HG03354 (cell line): ENCODE data around the gene MSRB3.

Source experiments
- ATAC-seq: cut with Tn5 transposase; IDR thresholded peaks from one replicate; pipeline ENCODE4 v1.9.1; 2021; ENCODE audit warnings: mild to moderate bottlenecking; ENCODE audit not compliant: unreplicated experiment, poor library complexity, severe bottlenecking

Gene MSRB3

DNA sequence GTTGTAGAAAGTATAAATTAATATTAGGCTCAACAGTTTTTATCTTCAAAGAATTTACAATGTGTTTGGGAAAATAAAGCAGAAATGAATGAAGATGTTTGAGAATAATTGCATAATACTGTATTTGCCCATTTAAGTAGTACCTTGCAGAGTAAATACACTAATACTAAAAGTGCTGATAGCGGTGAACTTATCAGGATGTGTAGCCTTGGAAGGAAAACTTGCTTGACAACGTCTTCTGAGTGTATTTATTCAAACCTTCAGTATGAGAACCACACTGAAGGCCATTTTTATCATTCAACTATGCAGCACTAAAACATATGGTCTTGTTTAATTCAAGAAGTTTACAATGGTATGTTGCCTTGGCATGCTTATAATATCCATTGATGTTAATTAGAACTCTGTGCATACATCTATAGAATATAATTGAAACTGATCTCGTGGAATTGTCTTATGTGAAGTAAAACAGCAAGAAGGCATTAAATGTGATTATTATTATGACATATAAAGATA is 41.3 kb downstream of the MSRB3 start:
- ATAC-seq: no peak

DNA sequence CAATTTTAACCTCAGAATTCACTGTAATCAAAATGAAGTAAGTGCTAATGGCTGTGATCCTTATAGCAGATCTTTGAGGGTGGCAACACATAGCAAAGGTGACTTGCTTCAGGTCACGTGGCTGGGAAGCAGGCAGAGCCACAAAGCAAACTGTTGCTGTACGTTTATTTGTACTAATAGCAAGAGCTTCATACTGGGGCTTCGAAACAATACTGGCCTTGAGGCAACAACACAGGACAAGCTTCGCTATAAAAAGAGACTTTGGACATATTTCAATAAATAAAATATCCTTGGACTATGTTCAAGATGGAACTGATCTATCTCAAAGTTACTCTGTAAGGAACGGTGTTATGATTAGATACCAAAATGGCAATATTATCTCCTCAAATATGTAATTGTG is 44.6 kb downstream of the MSRB3 start:
- ATAC-seq: no peak

DNA sequence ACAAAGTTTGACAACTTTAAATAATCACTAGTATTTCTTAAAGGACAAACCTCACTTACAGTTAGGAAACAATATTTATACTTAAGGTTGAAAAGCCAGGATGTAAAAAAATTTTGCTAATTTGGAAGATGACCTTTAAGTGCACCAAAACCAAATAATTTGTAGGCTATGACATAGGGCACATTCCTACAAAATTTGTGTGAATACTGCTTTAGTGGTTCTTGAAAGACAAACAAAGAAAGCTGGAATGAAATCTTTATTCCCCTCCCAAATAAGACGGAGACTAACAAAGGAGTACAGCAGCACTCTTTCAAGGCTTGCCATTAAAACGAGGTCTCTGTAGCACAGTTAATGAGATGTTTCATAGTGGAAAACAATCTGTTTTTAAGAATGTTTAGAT is 45.6 kb downstream of the MSRB3 start:
- ATAC-seq: no peak

- no peak for ATAC-seq
Observed at GRCh38 chr12:65324551-65324950, 46.1 kb downstream of the MSRB3 start.

GRCh38 chr12:65325183-65325582 is 46.7 kb downstream of the MSRB3 start:
- no peak for ATAC-seq

GRCh38 chr12:65326616-65327015 is 48.1 kb downstream of the MSRB3 start:
- ATAC-seq: no peak

DNA sequence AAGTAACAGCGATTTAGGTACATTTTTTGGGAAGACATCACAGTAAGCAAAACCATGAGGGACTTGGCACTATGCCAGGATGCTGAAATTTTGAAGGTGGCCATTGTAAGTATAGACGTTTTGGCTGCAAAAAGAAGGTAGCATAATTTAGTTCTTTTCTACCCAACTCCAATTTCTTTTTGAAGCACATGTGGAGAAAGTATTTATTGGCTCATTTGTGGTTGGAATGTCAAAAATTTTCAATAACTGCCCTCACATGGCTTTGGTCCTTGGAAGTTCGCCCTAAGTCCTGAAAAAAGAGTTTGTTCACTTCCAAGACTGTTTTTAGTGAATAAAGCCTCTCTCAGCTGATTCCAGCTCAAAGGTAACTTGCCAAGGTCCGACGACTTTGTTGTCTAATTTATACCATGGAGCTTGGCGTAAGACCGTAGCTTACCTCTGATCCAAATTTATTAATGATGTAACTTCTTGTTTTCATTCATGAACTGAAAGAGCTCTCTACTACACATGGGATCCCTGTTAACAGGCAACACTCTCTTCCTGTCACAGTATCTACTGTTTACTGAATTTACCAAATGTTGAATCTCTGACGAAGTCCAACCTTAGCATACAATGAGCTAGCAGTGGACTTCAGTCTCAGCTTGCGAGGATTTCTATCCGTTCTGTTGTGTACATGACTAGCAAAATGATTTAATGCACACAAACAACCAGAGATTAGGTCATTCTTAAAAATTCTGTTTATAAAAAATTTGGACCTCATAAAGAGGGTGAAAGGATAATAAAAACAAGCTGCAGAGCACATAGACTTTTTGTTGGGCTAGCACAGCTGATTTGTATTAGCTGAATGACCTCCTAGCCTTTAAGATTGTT is 49.0 kb downstream of the MSRB3 start:
- no peak for ATAC-seq

- no peak for ATAC-seq
Observed at GRCh38 chr12:65329721-65330120, 51.2 kb downstream of the MSRB3 start.

DNA sequence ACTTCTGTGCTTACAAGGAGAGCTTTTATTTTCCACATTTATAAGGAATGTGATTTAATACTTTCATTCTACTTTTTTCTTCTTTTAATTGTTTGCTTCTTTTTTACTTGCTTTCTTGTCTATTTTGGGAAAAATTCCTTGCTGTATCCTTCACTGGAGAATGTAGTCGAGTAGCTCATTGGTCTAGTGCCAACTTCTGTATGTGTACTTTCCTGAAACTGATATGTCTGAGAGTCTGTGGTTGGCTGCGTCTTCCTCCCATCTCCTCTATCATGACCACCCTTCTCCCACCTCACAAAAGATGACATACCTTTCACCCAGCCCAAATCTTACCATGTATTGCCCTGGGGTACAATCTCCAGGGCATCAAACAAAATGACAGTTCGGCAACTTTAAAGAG is 51.8 kb downstream of the MSRB3 start:
- no peak for ATAC-seq

GRCh38 chr12:65331456-65331855 is 53.0 kb downstream of the MSRB3 start:
- ATAC-seq: no peak

GRCh38 chr12:65333649-65334048 is 55.2 kb downstream of the MSRB3 start:
- no peak for ATAC-seq

- no peak for ATAC-seq
Observed at GRCh38 chr12:65334521-65334920, 56.0 kb downstream of the MSRB3 start.

DNA sequence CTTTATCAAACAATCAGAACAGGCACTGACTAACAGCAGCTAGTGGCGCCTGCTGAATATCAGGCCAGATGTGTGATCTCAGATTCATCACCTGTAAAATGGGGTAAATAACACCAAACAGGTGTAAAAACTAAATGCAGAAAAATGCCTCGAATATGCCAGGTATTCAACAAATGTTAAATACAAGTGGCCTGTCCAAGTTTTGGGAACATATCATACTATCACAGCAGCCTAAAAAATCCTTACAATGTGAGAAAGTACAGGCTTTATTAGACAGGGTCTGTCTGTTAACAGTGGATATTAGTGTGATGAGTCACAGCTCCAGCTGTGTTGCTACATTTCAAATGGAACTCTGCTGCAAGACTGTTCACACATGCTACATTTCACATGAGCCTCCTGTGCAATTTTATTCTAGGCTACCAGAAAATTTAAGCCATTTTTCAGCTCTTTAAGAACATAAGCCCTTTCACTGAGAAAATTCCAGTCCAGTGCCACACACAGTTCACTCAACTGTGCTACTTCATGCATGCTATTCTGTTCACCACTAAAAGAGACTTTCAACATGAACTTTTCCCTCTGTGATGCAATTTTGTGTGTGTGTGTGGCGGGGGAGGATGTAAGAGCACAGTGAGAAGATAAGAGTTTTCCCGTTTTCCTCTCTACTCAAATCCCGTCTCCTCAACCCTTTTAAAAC is 56.7 kb downstream of the MSRB3 start:
- no peak for ATAC-seq

DNA sequence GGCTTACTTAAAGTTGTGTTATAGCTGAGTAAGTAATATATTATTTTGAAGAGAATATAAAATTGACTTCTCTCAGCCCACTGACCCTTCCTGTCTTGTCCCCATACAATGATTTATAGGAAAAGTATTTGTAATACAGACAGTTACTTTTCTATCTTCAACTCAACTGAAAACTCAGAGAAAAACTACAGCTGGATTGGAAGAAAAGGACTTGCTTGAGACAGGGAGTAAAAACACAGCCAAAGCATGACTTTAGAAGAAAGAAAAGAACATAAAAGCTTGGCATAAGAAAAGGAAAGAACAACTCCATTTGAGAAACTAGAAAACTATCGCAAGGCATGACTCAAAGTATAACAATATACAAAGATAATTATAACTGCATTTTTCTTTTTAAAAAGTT is 57.5 kb downstream of the MSRB3 start:
- no peak for ATAC-seq

- ATAC-seq: no peak
Observed at GRCh38 chr12:65339161-65339560, 60.7 kb downstream of the MSRB3 start.

GRCh38 chr12:65343230-65343629 is 64.7 kb downstream of the MSRB3 start:
- ATAC-seq: no peak

DNA sequence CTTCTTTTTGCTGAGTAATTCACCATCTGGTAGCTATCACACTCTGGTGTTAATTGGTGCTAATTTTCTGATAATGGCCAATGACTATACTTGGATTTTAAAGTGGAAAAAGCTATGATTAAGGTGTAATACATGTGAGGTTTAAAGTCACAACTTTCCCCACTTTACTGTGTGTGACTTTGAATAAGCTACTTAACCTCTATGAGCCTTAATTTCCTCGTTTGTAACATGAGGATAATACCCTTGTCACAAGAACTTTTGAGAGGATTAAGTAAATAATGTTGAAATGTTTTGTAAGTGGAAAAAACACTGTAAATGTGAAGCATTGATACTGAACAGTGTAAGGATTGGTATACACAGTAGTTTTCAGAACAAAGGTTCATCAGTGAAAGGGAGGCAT is 65.3 kb downstream of the MSRB3 start:
- no peak for ATAC-seq

GRCh38 chr12:65355461-65355860 is 77.0 kb downstream of the MSRB3 start:
- no peak for ATAC-seq

DNA sequence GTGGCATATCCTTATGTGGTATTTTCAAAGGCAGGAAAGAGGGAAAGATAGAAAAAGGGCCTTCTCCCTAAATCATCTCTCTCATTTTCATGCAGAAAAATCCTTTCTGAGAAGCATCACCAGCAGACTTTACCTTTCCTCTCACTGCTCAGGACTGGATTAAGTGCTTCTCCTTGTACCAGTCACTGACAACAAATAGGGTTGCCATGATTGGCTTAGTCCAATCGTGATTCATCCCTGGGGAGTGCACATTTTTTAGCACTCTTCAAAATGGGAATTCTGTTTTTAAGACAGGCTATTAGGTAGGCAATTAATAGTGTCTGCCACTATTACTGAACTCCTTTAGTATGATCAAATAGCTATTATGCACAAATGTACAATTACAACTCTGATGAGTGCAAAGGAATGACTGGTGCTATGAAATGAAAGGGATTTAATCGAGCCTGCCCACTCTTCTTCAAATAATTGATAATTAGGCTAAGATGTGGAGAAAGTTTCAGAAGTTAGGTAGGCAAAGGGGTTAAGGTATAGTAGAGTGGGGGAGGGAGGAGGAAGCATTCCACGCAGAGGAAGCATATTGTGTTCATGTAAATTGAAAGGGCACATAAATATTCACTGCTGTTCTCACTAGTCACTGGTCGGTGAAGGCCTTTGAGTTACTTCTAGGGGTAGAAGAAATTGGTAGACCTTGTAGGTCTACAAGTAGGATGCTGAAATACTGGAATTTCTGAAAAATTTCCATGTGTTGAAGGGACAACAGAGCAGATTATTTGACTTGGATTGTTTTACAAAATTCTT is 84.0 kb downstream of the MSRB3 start:
- ATAC-seq: no peak

DNA sequence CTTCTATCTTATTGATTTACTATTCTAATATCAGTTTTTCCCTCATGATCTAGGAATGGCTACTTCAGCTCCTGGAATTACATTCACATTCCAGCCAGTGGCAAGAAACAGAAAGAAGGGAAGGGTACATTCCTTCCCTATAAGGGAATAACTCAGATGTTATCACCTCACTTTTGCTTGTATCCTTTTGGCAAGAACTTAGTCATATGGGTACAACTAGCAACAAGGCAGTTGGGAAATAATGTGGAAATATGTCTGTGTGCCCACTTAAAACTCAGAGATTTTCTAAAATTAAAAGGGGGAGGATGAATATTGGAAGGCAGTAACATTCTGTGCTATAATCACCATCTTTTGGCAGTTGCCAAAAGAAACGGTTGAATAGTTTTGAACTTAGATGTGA is 85.6 kb downstream of the MSRB3 start:
- no peak for ATAC-seq
